HG02588 (cell line): ENCODE data around the gene CLDN5.

Experiments used
- ATAC-seq: cut with Tn5 transposase; IDR thresholded peaks from one replicate; pipeline ENCODE4 v1.9.1; 2021; ENCODE audit warnings: mild to moderate bottlenecking, moderate library complexity; ENCODE audit not compliant: unreplicated experiment

CLDN5 gene

GRCh38 chr22:19524170-19525115 lies at the start of gene CLDN5:
CLDN5 (minus strand) TSS chr22:19524410; CDS start chr22:19524255, 155 bp downstream.
- ATAC-seq: no peak

GRCh38 chr22:19571995-19572394 lies 47.8 kb upstream of the CLDN5 start:
- ATAC-seq: no peak

GRCh38 chr22:19571207-19571795 lies 47.1 kb upstream of the CLDN5 start:
- ATAC-seq: no peak

GRCh38 chr22:19569976-19570375 lies 45.8 kb upstream of the CLDN5 start:
- no peak for ATAC-seq

GRCh38 chr22:19569276-19569640 lies 45.0 kb upstream of the CLDN5 start:
- no peak for ATAC-seq

GRCh38 chr22:19568337-19569275 lies 44.4 kb upstream of the CLDN5 start:
- no peak for ATAC-seq

GRCh38 chr22:19567157-19568009 lies 43.2 kb upstream of the CLDN5 start:
- no peak for ATAC-seq

- ATAC-seq: no peak
Observed at GRCh38 chr22:19566279-19567156, 42.3 kb upstream of the CLDN5 start.

- no peak for ATAC-seq
Observed at GRCh38 chr22:19565382-19566278, 41.4 kb upstream of the CLDN5 start.

GRCh38 chr22:19559956-19560355 lies 35.7 kb upstream of the CLDN5 start:
- no peak for ATAC-seq

GRCh38 chr22:19559324-19559811 lies 35.2 kb upstream of the CLDN5 start:
- ATAC-seq: no peak

GRCh38 chr22:19556963-19557545 lies 32.8 kb upstream of the CLDN5 start:
- no peak for ATAC-seq

GRCh38 chr22:19555651-19556050 lies 31.4 kb upstream of the CLDN5 start:
- no peak for ATAC-seq

- no peak for ATAC-seq
Observed at GRCh38 chr22:19554834-19555404, 30.7 kb upstream of the CLDN5 start.

GRCh38 chr22:19553201-19553600 lies 29.0 kb upstream of the CLDN5 start:
- no peak for ATAC-seq

GRCh38 chr22:19550382-19550781 lies 26.2 kb upstream of the CLDN5 start:
- ATAC-seq: no peak

GRCh38 chr22:19549428-19549827 lies 25.2 kb upstream of the CLDN5 start:
- no peak for ATAC-seq
